Neural progenitor cell (in vitro differentiated cells): ENCODE data around the gene CCL4L2. TPM values are rescaled to one million over a fixed set of nuclear protein-coding genes. Genes with fewer than 3 reads are reported as not detected.
A peak's percentile ranks its signal among the peaks of the same experiment; 100 is the strongest.
"Not testable (repeated sequence)": the region's sequence is repeated elsewhere in the genome, so short reads cannot be mapped to it uniquely, and the experiment has no call there.

Experiments used
- DNase-seq: peaks from one replicate; pipeline ENCODE4 v3.0.0-alpha.2; 2016; ENCODE audit warnings: low spot score
- H2AFZ ChIP-seq: fragments of 200-600 bp; sonication (generic); replicated peaks from 2 replicates; pipeline ENCODE4 v1.6.1; 2016; ENCODE audit warnings: antibody characterized with exemption
- H3F3A ChIP-seq: fragments of 200-600 bp; sonication (generic); 2 replicates; pipeline ENCODE4 v1.6.1; 2016; ENCODE audit warnings: antibody characterized with exemption, low read depth
- H3K27ac ChIP-seq: fragments of 200-600 bp; sonication (generic); 2 replicates; pipeline ENCODE4 v1.5.1; 2016; ENCODE audit warnings: mild to moderate bottlenecking
- H3K27me3 ChIP-seq: fragments of 200-600 bp; sonication (generic); 2 replicates; pipeline ENCODE4 v1.6.1; 2016; ENCODE audit warnings: mild to moderate bottlenecking, moderate library complexity
- H3K36me3 ChIP-seq: fragments of 200-600 bp; sonication (generic); 2 replicates; pipeline ENCODE4 v1.5.1; 2016
- H3K4me1 ChIP-seq: fragments of 200-600 bp; sonication (generic); 2 replicates; pipeline ENCODE4 v1.6.1; 2016; ENCODE audit warnings: mixed run types
- H3K4me2 ChIP-seq: fragments of 200-600 bp; sonication (generic); 2 replicates; pipeline ENCODE4 v1.6.1; 2016
- H3K4me3 ChIP-seq: fragments of 200-600 bp; sonication (generic); 2 replicates; pipeline ENCODE4 v1.5.1; 2016
- H3K79me2 ChIP-seq: fragments of 200-600 bp; sonication (generic); 2 replicates; pipeline ENCODE4 v1.6.1; 2016; ENCODE audit warnings: low read depth
- H3K9ac ChIP-seq: fragments of 200-600 bp; sonication (generic); 2 replicates; pipeline ENCODE4 v1.6.1; 2016
- H3K9me3 ChIP-seq: fragments of 200-600 bp; sonication (generic); 2 replicates; pipeline ENCODE4 v1.5.1; 2016; ENCODE audit warnings: low read depth
- H4K20me1 ChIP-seq: fragments of 200-600 bp; sonication (generic); 2 replicates; pipeline ENCODE4 v1.6.1; 2016; ENCODE audit warnings: low read depth
- H3K27ac Mint-ChIP-seq: 3 replicates; pipeline ENCODE4 v1.8.0; 2021; ENCODE audit warnings: mixed read lengths
- H3K27me3 Mint-ChIP-seq: 2 replicates; pipeline ENCODE4 v1.8.0; 2022; ENCODE audit warnings: low read depth, mild to moderate bottlenecking, inconsistent platforms, moderate library complexity, mixed read lengths; ENCODE audit not compliant: insufficient read depth
- H3K36me3 Mint-ChIP-seq: 3 replicates; pipeline ENCODE4 v1.8.0; 2021; ENCODE audit warnings: mixed read lengths
- H3K4me1 Mint-ChIP-seq: 3 replicates; pipeline ENCODE4 v1.8.0; 2021; ENCODE audit warnings: mixed read lengths
- H3K4me3 Mint-ChIP-seq: 3 replicates; pipeline ENCODE4 v1.8.0; 2021; ENCODE audit warnings: mild to moderate bottlenecking, moderate library complexity, mixed read lengths
- H3K9me3 Mint-ChIP-seq: 3 replicates; pipeline ENCODE4 v1.8.0; 2020; ENCODE audit warnings: mixed read lengths
- EZH2 ChIP-seq: fragments of 200-600 bp; sonication (generic); IDR thresholded peaks from 2 replicates; pipeline ENCODE4 v1.6.1; 2017; ENCODE audit warnings: antibody characterized with exemption, mild to moderate bottlenecking, moderate library complexity
- EZH2phosphoT487 ChIP-seq: fragments of 200-600 bp; sonication (generic); IDR thresholded peaks from 2 replicates; pipeline ENCODE4 v1.6.1; 2017; ENCODE audit warnings: antibody characterized with exemption
- total RNA-seq: library from RNA; depleted of rRNA; stranded (reverse); fragments of >200 nt; gene quantifications from 2 replicates; pipeline ENCODE4 v1.2.3, GENCODE V29; 2015; ENCODE audit warnings: low replicate concordance
- TF ChIP-seq, protein P1 (sequence below): fragments of 200-600 bp; sonication (generic); IDR thresholded peaks from 2 replicates; pipeline ENCODE4 v1.5.1; 2017; ENCODE audit warnings: antibody characterized with exemption, mild to moderate bottlenecking

The CCL4L2 gene
- total RNA-seq, 1 donor from 2014 or later = not detected

DNA sequence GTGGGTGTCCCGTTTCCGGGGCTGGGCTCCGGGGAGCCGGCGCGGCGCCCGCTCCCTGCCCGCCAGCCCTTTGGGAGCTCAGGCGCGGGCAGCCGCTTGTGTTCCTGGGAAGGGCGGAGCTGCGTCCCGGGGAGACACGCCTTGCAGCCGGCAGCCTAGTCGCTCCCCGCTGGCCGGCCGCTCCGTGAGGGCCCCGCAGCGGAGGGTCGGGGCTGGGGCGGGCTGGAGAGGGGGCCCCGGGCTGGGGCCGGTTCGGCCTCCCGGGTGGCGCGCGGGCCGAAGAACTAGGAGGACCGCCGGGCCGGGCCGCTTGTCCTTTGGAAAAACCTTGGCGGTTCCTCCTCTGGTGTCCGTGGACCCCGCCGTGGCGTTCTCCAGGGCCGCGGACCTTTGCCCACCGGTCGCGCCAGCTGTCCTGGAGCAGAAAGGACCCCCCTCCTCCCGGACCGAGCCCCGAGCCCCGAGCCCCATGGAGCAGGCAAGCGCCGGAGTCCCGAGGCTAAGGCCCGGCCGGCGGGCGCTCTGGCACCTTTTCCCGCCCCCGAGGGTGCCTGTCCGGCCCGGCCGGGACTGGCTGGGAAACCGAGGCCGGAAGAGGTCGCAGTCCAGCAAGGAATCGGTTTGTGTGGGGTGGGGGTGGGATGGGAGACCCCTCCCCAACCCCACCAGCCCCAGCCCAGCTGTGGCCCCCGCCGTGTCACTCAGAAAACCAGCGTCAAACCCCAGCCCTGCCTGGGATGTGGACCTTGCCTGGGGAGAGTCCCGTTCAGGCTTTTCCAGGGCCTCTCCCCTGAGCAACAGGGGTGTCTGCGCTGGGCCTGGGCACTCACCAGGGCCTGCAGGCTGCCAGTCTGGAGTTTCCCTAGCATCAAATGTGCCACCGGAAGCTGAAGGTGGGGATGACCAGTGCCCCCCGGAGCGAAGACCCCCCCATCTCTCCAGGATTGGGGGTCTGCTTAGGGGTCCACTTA is 27.6 kb upstream of the CCL4L2 start:
- DNase-seq = peak; percentile 94
- H3K9me3 Mint-ChIP-seq = no peaks in the 10 kb centered on the region
- no peaks in the 10 kb centered on the region for H3K36me3 ChIP-seq
- H3K9ac ChIP-seq = no peak overlapping the region
- H3K27me3 ChIP-seq = peaks cover 42% of the 10 kb centered on the region
- H3K27ac Mint-ChIP-seq = no peak overlapping the region
- peaks cover 4% of the 10 kb centered on the region for H3K4me1 ChIP-seq
- peak overlapping the region; percentile 86 for H3K4me3 Mint-ChIP-seq
- no peaks in the 10 kb centered on the region for H3K79me2 ChIP-seq
- peaks cover 5% of the 10 kb centered on the region for H3K4me1 Mint-ChIP-seq
- peak overlapping the region; percentile 95 for H2AFZ ChIP-seq
- peak overlapping the region; percentile 58 for H3K4me3 ChIP-seq
- H3K4me2 ChIP-seq = peak overlapping the region; percentile 81
- H3K36me3 Mint-ChIP-seq = no peaks in the 10 kb centered on the region
- H3K9me3 ChIP-seq = no peaks in the 10 kb centered on the region
- TF ChIP-seq, protein P1, sequence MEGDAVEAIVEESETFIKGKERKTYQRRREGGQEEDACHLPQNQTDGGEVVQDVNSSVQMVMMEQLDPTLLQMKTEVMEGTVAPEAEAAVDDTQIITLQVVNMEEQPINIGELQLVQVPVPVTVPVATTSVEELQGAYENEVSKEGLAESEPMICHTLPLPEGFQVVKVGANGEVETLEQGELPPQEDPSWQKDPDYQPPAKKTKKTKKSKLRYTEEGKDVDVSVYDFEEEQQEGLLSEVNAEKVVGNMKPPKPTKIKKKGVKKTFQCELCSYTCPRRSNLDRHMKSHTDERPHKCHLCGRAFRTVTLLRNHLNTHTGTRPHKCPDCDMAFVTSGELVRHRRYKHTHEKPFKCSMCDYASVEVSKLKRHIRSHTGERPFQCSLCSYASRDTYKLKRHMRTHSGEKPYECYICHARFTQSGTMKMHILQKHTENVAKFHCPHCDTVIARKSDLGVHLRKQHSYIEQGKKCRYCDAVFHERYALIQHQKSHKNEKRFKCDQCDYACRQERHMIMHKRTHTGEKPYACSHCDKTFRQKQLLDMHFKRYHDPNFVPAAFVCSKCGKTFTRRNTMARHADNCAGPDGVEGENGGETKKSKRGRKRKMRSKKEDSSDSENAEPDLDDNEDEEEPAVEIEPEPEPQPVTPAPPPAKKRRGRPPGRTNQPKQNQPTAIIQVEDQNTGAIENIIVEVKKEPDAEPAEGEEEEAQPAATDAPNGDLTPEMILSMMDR = peak; percentile 25
- TF ChIP-seq EZH2phosphoT487 (peak; percentile 82), EZH2 (peak; percentile 92)
- no peaks in the 10 kb centered on the region for H4K20me1 ChIP-seq
- H3K27ac ChIP-seq = no peak overlapping the region
- peaks cover 4% of the 10 kb centered on the region for H3F3A ChIP-seq
- H3K27me3 Mint-ChIP-seq = peaks cover 44% of the 10 kb centered on the region

DNA sequence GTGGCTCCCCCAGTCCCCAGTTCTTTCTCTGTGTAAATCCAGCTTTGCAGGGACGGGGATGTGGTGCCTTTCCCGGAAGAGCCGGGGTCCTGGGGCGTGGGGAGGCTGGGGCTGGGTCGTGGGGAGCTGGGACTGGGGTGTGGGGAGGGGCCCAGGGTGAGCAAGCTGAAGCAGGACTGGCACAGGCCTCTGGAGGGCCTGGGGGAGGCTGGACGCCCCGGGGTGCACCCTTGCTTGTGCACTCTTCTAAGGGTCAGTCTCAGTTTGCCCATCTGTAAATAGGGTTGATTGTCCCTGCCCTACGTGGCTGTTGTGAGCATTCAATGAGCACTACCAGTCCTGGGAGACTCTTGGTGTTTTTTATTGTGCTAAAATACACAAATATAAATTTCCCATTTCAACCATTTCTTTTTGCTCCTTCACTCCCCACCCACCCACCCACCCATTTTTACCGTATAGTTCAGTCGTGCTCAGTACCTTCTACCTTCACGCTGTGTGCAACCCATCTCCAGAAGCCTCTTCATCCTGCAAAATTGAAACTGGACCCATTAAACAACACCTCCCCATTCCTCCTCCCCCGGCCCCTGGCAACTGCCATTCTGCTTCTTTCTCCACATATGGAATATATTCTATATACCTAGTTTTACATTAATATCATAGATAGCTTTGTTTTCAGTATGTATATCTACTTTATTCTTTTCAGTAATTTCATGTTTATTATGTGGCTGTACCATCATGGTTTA is 26.7 kb upstream of the CCL4L2 start:
- no peaks in the 10 kb centered on the region for H3K9me3 ChIP-seq
- Mint-ChIP-seq H3K4me1 (peaks cover 5% of the 10 kb centered on the region), H3K9me3 (no peaks in the 10 kb centered on the region), H3K27ac (no peak overlapping the region), H3K4me3 (peak overlapping the region; percentile 78), H3K36me3 (no peaks in the 10 kb centered on the region), H3K27me3 (peaks cover 44% of the 10 kb centered on the region)
- peaks cover 4% of the 10 kb centered on the region for H3F3A ChIP-seq
- TF ChIP-seq EZH2phosphoT487 (no peak), EZH2 (no peak)
- TF ChIP-seq, protein P1 = no peak
- no peaks in the 10 kb centered on the region for H3K36me3 ChIP-seq
- peaks cover 4% of the 10 kb centered on the region for H3K4me1 ChIP-seq
- DNase-seq = no peak
- H4K20me1 ChIP-seq = no peaks in the 10 kb centered on the region
- peaks cover 42% of the 10 kb centered on the region for H3K27me3 ChIP-seq
- no peak overlapping the region for H3K9ac ChIP-seq
- no peaks in the 10 kb centered on the region for H3K79me2 ChIP-seq
- peak overlapping the region; percentile 58 for H3K4me3 ChIP-seq
- H3K27ac ChIP-seq = no peak overlapping the region
- H2AFZ ChIP-seq = no peak overlapping the region
- H3K4me2 ChIP-seq = peak overlapping the region; percentile 81

DNA sequence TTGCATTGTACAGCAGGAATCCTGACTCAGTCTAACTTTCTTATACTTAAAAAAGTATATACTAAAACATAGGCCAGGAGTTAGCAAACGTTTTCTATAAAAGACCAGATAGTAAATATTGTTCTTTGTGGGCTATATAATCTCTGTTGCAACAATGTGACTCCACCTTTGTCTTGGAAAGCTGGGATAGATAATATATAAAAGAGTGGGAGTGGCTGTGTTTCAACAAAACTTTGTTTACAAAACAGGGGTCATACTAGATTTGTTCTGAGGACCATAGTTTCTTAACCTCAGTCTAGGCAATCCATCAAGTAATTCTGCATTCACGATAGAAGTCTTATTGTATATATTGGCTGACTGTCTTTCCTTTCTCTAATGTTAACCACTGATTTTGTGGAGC is 25.4 kb upstream of the CCL4L2 start:
- Histone ChIP-seq H3K4me1 (peaks cover 4% of the 10 kb centered on the region), H3K27me3 (peaks cover 42% of the 10 kb centered on the region), H3K9me3 (no peaks in the 10 kb centered on the region), H3K4me2 (no peak overlapping the region), H2AFZ (no peak overlapping the region), H3K27ac (no peak overlapping the region), H3K79me2 (no peaks in the 10 kb centered on the region), H3K4me3 (no peak overlapping the region), H4K20me1 (no peaks in the 10 kb centered on the region), H3K9ac (no peak overlapping the region), H3F3A (peaks cover 4% of the 10 kb centered on the region), H3K36me3 (no peaks in the 10 kb centered on the region)
- TF ChIP-seq, protein P1 = no peak
- TF ChIP-seq EZH2 (no peak), EZH2phosphoT487 (no peak)
- no peaks in the 10 kb centered on the region for H3K9me3 Mint-ChIP-seq
- no peak overlapping the region for H3K4me3 Mint-ChIP-seq
- H3K27ac Mint-ChIP-seq = no peak overlapping the region
- H3K27me3 Mint-ChIP-seq = peaks cover 40% of the 10 kb centered on the region
- DNase-seq = no peak
- H3K4me1 Mint-ChIP-seq = peaks cover 5% of the 10 kb centered on the region
- H3K36me3 Mint-ChIP-seq = no peaks in the 10 kb centered on the region

DNA sequence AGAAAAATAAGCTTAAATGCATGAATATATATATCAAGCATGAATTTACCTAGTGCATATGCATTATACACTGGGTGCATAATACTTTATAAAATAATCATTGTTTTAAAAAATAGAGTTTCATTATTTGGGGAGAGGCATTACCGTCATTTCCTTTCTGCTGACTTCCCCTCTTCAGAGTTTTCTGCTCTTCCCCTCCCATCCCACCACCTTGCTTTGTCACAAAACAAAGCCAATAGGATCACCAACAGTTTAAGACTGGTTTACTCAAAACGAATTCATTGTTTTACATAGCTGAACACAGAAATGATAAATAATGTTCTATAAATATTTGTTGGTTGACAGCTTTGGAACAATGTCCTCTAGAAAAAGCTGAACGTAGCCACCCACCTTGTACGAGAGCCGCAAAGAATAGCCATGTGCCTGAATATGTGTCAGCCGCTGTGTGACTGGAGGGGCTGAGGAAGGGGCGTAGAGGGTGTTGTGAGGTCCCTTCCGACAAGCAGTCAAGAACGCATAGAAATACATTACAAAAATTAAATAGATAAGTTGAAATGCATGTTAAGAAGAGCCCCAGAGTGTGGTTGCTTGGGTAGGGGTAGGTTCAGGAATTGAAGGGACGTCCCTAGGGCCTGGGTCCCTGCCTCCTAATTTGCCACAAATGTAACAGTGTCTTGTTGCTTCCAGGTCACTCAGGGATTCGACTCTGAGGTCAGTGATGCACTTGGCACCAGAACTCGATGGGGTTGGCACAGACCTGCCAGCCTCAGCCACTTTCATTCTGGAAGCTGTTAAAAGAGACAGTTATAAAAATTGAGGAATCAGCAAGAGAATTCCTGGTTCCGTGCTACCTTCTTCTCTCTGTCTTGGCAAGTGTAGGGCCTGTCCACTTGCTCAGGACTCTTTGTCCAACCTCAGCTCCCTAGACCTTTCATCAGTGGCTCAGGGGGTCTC is 23.8 kb upstream of the CCL4L2 start:
- H3K4me1 Mint-ChIP-seq, H3K4me3 Mint-ChIP-seq, H3K27ac Mint-ChIP-seq, H2AFZ ChIP-seq, H3K4me1 ChIP-seq, H3K79me2 ChIP-seq, DNase-seq, H4K20me1 ChIP-seq, H3K36me3 Mint-ChIP-seq, H3K27ac ChIP-seq, H3K4me3 ChIP-seq, H3F3A ChIP-seq, H3K9me3 ChIP-seq, H3K9ac ChIP-seq, H3K36me3 ChIP-seq, H3K4me2 ChIP-seq, H3K9me3 Mint-ChIP-seq: not testable (repeated sequence)
- peaks cover 30% of the 10 kb centered on the region for H3K27me3 ChIP-seq
- peaks cover 32% of the 10 kb centered on the region for H3K27me3 Mint-ChIP-seq
